GM13976 (cell line): ENCODE measurements around the gene CDHR4.

Experiments used
- DNase-seq: peaks from one replicate; pipeline ENCODE4 v3.0.0; 2012; ENCODE audit warnings: low spot score
- CTCF ChIP-seq: IDR thresholded peaks from 2 replicates; pipeline ENCODE4 v1.5.1; 2012; ENCODE audit warnings: borderline replicate concordance, mild to moderate bottlenecking; ENCODE audit not compliant: insufficient read depth; ENCODE audit errors: extremely low read depth, missing control alignments, control extremely low read depth
- in situ Hi-C: fragments of 300-500 bp; cut with MboI; formaldehyde crosslinking; loops from one replicate; pipeline ENCODE4 v1.12.0; 2022; ENCODE audit warnings: low sequenced_read_pairs, mixed read lengths, inconsistent platforms; ENCODE audit not compliant: unreplicated experiment

The CDHR4 gene

GRCh38 chr3:49793486-49794085 lies 6.1 kb downstream of the CDHR4 start:
- TF ChIP-seq CTCF: no peak
- in situ Hi-C loops: no loop called here
- DNase-seq: no peak

- in situ Hi-C loops: no loop called here
- no peak for DNase-seq
- TF ChIP-seq CTCF: no peak
These were observed 7.1 kb downstream of the CDHR4 start for GRCh38 chr3:49792371-49793150.

- TF ChIP-seq CTCF: no peak
- no peak for DNase-seq
- in situ Hi-C loops: no loop called here
These were observed 8.1 kb downstream of the CDHR4 start for GRCh38 chr3:49791571-49791970.

- TF ChIP-seq CTCF: no peak
- no peak for DNase-seq
- in situ Hi-C loops: no loop called here
These were observed 8.9 kb downstream of the CDHR4 start for GRCh38 chr3:49790626-49791411.

- no peak for TF ChIP-seq CTCF
- no peak for DNase-seq
- in situ Hi-C loops: no loop called here
These were observed 11.6 kb downstream of the CDHR4 start for GRCh38 chr3:49788056-49788455.

- in situ Hi-C loops: no loop called here
- no peak for TF ChIP-seq CTCF
- no peak for DNase-seq
These were observed 12.1 kb downstream of the CDHR4 start for GRCh38 chr3:49787536-49787935.
